ENCODE results near the gene HPCAL1. TPM values are rescaled to one million over a fixed set of nuclear protein-coding genes. Genes with fewer than 3 reads are reported as not detected.
A peak's percentile ranks its signal among the peaks of the same experiment; 100 is the strongest.

HPCAL1 gene
- total and polyA plus RNA-seq, 2 of the 4 experiments (the other 2 are of a cell fraction): 8.2 to 33.7 TPM

GRCh38 chr2:10346929-10347561 lies 44.3 kb downstream of the HPCAL1 start (continued):
- TF ChIP-seq BHLHE40 (IDR thresholded peaks at IDR 0.05; ENCODE audit: low read depth, low read length): no peak

DNA sequence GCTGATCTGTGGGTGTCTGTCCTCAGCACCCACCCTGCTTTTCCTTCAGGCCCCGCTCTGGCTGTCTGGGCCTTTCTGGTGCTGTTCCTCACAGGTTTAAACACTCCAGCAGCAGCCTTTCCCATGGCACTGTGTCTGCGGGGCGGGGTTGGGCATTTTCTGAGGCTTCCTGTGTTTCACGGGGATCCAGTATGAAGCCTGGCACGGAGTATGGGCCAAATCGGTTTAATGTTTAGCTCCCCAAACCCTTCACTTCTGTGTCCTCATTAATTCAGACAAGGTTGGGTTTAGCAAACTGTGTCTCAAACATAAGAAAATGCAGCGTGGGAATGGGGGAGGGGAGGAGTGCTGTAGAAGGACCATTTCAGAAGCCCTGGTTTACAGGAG lies 44.9 kb downstream of the HPCAL1 start:
- no peak overlapping the region for H3K4me2 ChIP-seq (ENCODE audit: low read depth, low read length)
- H4K20me1 ChIP-seq (ENCODE audit: insufficient read depth, low read length): peaks cover 11% of the 10 kb centered on the region
- dilution Hi-C loops (cut with HindIII; ENCODE audit: low sequenced_read_pairs, unreplicated experiment): no loop called here
- no peak overlapping the region for H3K14ac ChIP-seq (replicated peaks; ENCODE audit: low read depth, low read length)
- H2BK20ac ChIP-seq (ENCODE audit: low read depth, low read length): no peak overlapping the region
- H2BK5ac ChIP-seq (ENCODE audit: low read depth, low read length, poor library complexity, severe bottlenecking): no peak overlapping the region
- H3K36me3 ChIP-seq (ENCODE audit: control insufficient read depth, insufficient read depth, low read length): no peaks in the 10 kb centered on the region
- H3K27ac ChIP-seq (ENCODE audit: insufficient read depth, low read length): no peak overlapping the region
- BruUV-seq (replicated peaks): no TSS peak
- in situ Hi-C loops (cut with MboI; ENCODE audit: low sequenced_read_pairs): no loop called here
- peaks cover 11% of the 10 kb centered on the region for H3K4me1 ChIP-seq (ENCODE audit: control insufficient read depth, insufficient read depth, low read length)
- ChIA-PET CTCF (no interaction called here), POLR2A (ENCODE audit: unreplicated experiment) (no interaction called here)
- no peak overlapping the region for H3K9ac ChIP-seq (ENCODE audit: low read depth, low read length)
- peaks cover 12 to 25% of the 10 kb centered on the region in 2 experiments; a peak in 3 of 4 replicates for H3K79me1 ChIP-seq (ENCODE audit: low read depth in 1 of 2, low read length in 2 of 2)
- no peak overlapping the region for H3K4me3 ChIP-seq (ENCODE audit: insufficient read depth, low read depth, low read length)
- peak overlapping the region; percentile 23 for H2AK9ac ChIP-seq (replicated peaks; ENCODE audit: low read depth, low read length, poor library complexity)
- H3K56ac ChIP-seq (ENCODE audit: extremely low read depth, insufficient read depth, low read length): no peak overlapping the region
- no peaks in the 10 kb centered on the region for H3K9me3 ChIP-seq (ENCODE audit: control insufficient read depth, insufficient read depth, low read length)
- H4K5ac ChIP-seq (ENCODE audit: low read depth, low read length): no peak overlapping the region
- no peaks in the 10 kb centered on the region for H3K27me3 ChIP-seq (ENCODE audit: control insufficient read depth, insufficient read depth, low read length)
- peak overlapping the region; percentile 58 for H2AFZ ChIP-seq (replicated peaks; ENCODE audit: low read length, poor library complexity)
- no peak overlapping the region for H3K23ac ChIP-seq (ENCODE audit: low read depth, low read length)
- peaks cover 8% of the 10 kb centered on the region; the same call in 1 of the 2 replicates for H3K9me1 ChIP-seq (ENCODE audit: insufficient read depth, low read length)
- H4K8ac ChIP-seq (ENCODE audit: low read depth in 2 of 2, low read length in 2 of 2): peak overlapping the region in 1 of 2 experiments; percentile 13; a peak in 2 of 4 replicates
- ATAC-seq (ENCODE audit: low read depth): no peak
- no peak for DNase-seq
- no peak overlapping the region for H3K18ac ChIP-seq (ENCODE audit: low read depth, low read length)
- no peak overlapping the region for H4K91ac ChIP-seq (ENCODE audit: insufficient read depth, low read depth, low read length)
- no peak overlapping the region for H2BK120ac ChIP-seq (ENCODE audit: low read depth, low read length)
- intact Hi-C loops (cut with micrococcal nuclease): no loop called here
- H2BK15ac ChIP-seq (ENCODE audit: low read depth, low read length): no peak overlapping the region
- H3K4ac ChIP-seq (ENCODE audit: low read depth, low read length): peak overlapping the region; percentile 35; the same call in 1 of the 2 replicates
- H2AK5ac ChIP-seq (ENCODE audit: low read depth, low read length): no peak overlapping the region
- WGBS, 2 experiments (ENCODE audit: extremely low coverage in 2 of 2, insufficient read length in 1 of 2): 96% methylated on average over 4 of the region's 7 CpGs; no CpG with 5 or more reads in 1 of the 2 experiments
- TF ChIP-seq SMC3 (IDR thresholded peaks at IDR 0.05; ENCODE audit: low read depth, low read length) (no peak), NFE2L2 (IDR thresholded peaks at IDR 0.05; ENCODE audit: low read depth, low read length) (no peak), MAFK (IDR thresholded peaks at IDR 0.05; ENCODE audit: low read depth, low read length) (no peak), FOS (IDR thresholded peaks at IDR 0.05; ENCODE audit: low read depth, low read length) (no peak), CTCF (conservative IDR thresholded peaks at IDR 0.05; ENCODE audit: low read depth, low read length) (no peak), BHLHE40 (IDR thresholded peaks at IDR 0.05; ENCODE audit: low read depth, low read length) (no peak), RFX5 (IDR thresholded peaks at IDR 0.05; ENCODE audit: low read depth, low read length) (no peak), POLR2A (IDR thresholded peaks at IDR 0.05; ENCODE audit: low read depth, low read length) (no peak), RAD21 (IDR thresholded peaks at IDR 0.05; ENCODE audit: low read length) (no peak), CHD1 (IDR thresholded peaks at IDR 0.05; ENCODE audit: low read depth, low read length) (no peak), MAZ (IDR thresholded peaks at IDR 0.05; ENCODE audit: borderline replicate concordance, low read depth, low read length) (no peak), RCOR1 (IDR thresholded peaks at IDR 0.05; ENCODE audit: insufficient replicate concordance, low read length) (no peak), USF2 (IDR thresholded peaks at IDR 0.05; ENCODE audit: low read depth, low read length) (no peak)
- TF ChIP-seq, protein P1, sequence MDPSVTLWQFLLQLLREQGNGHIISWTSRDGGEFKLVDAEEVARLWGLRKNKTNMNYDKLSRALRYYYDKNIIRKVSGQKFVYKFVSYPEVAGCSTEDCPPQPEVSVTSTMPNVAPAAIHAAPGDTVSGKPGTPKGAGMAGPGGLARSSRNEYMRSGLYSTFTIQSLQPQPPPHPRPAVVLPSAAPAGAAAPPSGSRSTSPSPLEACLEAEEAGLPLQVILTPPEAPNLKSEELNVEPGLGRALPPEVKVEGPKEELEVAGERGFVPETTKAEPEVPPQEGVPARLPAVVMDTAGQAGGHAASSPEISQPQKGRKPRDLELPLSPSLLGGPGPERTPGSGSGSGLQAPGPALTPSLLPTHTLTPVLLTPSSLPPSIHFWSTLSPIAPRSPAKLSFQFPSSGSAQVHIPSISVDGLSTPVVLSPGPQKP (IDR thresholded peaks at IDR 0.05; ENCODE audit: borderline replicate concordance, low read depth, low read length): no peak
